Activated CD8-positive, alpha-beta memory T cell treated with anti-CD3 and anti-CD28 coated beads, Interleukin-2, amount 50 U/mL, for 48 hours (primary cell): ENCODE measurements around the gene C8G.

Experiments
- DNase-seq: peaks from one replicate; pipeline ENCODE4 v3.0.0-alpha.2; 2020

Gene C8G

GRCh38 chr9:136985027-136985602 is 40.1 kb downstream of the C8G start:
- no peak for DNase-seq

- no peak for DNase-seq
These were observed 40.8 kb downstream of the C8G start for GRCh38 chr9:136985853-136986252.

- DNase-seq, result no peak
These were observed 43.8 kb downstream of the C8G start for GRCh38 chr9:136988872-136989271.

GRCh38 chr9:136990242-136990911 is 45.3 kb downstream of the C8G start:
- no peak for DNase-seq

GRCh38 chr9:136991993-136992818 is 47.2 kb downstream of the C8G start, which contains the start of gene PAXX:
PAXX (plus strand) TSS chr9:136992422; CDS start chr9:136992444, 22 bp downstream.
- DNase-seq, result peak; percentile 97

- DNase-seq, result no peak
These were observed 47.9 kb downstream of the C8G start for GRCh38 chr9:136992819-136993369.

GRCh38 chr9:136994180-136994887 is 49.3 kb downstream of the C8G start:
- no peak for DNase-seq

GRCh38 chr9:136994888-136995230 is 49.8 kb downstream of the C8G start:
- DNase-seq, result no peak

- DNase-seq, result no peak
These were observed 50.3 kb downstream of the C8G start for GRCh38 chr9:136995362-136995761.

- no peak for DNase-seq
These were observed 50.8 kb downstream of the C8G start for GRCh38 chr9:136995772-136996311.
